Measurements from ENCODE around the gene TRIM67.
"Not testable (repeated sequence)": the region's sequence is repeated elsewhere in the genome, so short reads cannot be mapped to it uniquely, and the experiment has no call there.

TRIM67 gene

DNA sequence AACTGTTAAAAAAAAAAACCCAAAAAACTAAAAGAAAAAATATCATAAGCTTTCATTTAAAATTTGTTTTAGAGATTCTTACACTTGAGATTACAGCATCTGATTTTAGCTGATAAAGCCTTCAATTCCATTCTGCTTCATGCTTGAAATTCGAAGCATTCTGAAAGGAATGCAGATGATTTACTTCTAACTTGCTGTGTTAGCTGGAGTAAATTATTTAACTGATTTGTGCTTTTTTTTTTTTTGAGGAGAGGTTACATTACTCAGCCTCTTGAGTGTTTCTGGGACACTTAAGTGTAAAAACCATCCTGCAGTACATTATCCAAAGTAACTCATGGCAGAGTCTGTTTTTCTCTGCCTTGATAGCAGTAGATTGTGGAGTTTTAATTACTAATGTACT lies 4.5 kb upstream of the TRIM67 start:
- no peak overlapping the region for H3K9ac ChIP-seq (ENCODE audit: low read depth in 1 of 2, low read length in 2 of 2)
- peaks cover 20 to 24% of the 10 kb centered on the region in 2 donors for H3K27me3 ChIP-seq (ENCODE audit: control insufficient read depth in 2 of 2, insufficient read depth in 2 of 2, low read length in 2 of 2)
- H3K9me3 ChIP-seq (ENCODE audit: control insufficient read depth in 2 of 2, low read length in 2 of 2): peaks cover 0 to 2% of the 10 kb centered on the region in 2 donors
- no peaks in the 10 kb centered on the region for H3K36me3 ChIP-seq (ENCODE audit: control insufficient read depth in 2 of 2, insufficient read depth in 2 of 2, low read length in 2 of 2)
- no peak overlapping the region for H3K4me3 ChIP-seq (ENCODE audit: low read length in 2 of 2)
- no peak overlapping the region for H3K27ac ChIP-seq (ENCODE audit: low read depth in 2 of 2, low read length in 2 of 2)
- no peaks in the 10 kb centered on the region for H3K4me1 ChIP-seq (ENCODE audit: control insufficient read depth in 2 of 2, insufficient read depth in 2 of 2, low read length in 2 of 2)

DNA sequence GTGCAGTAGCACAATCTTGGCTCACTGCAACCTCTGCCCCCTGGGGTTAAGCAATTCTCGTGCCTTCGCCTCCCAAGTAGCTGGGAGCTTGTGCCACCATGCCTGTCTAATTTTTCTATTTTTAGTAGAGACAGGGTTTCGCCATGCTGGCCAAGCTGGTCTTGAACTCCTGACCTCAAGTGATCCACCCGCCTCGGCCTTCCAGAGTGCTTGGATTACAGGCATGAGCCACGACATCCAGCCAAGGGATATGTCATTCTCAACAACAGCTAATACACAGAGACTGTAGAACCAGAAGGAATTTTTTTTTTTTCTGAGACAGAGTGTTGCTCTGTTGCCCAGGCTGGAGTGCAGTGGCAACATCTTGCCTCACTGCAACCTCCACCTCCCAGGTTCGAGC lies 3.7 kb upstream of the TRIM67 start:
- H3K4me3 ChIP-seq (ENCODE audit: low read length in 2 of 2); H3K4me1 ChIP-seq (ENCODE audit: control insufficient read depth in 2 of 2, insufficient read depth in 2 of 2, low read length in 2 of 2); H3K9ac ChIP-seq (ENCODE audit: low read depth in 1 of 2, low read length in 2 of 2); H3K27ac ChIP-seq (ENCODE audit: low read depth in 2 of 2, low read length in 2 of 2); H3K9me3 ChIP-seq (ENCODE audit: control insufficient read depth in 2 of 2, low read length in 2 of 2); H3K36me3 ChIP-seq (ENCODE audit: control insufficient read depth in 2 of 2, insufficient read depth in 2 of 2, low read length in 2 of 2): not testable (repeated sequence)
- H3K27me3 ChIP-seq (ENCODE audit: control insufficient read depth in 2 of 2, insufficient read depth in 2 of 2, low read length in 2 of 2): peaks cover 27 to 32% of the 10 kb centered on the region in 2 donors

DNA sequence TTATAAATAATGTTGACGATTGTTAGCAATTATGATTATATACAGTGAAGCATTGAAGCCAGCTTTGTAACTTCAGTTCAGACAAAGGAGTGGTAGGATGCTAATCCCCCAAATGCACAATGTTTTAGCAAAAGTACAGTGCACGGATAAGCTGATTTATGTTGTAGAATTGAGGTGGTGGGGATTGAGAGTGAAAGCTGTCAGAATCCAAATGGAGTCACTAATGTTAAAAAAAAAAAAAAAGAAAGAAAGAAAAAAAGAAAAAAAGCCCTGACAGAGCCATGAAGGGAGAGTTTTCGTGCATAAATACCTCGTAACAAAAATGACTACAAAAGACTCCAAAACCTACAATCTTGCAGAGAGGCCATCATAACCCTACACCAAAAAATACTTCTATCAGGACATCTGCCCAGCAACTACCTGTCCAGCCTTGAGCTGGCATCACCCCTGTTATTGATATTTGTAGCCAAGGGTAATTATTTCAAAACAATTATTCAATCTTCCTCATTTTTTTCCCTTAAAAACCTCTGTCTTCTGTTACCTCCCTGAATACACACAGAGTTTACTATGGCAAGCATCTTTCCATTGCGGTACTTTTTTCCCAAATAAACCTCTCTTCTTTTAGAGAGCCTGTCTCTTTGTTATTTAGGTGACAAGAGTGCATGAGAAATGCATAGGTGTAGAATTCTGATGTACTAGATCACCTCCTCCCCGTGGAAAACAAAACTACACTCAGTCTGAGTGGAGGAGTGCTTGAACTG lies 2.5 kb upstream of the TRIM67 start:
- no peaks in the 10 kb centered on the region for H3K36me3 ChIP-seq (ENCODE audit: control insufficient read depth in 2 of 2, insufficient read depth in 2 of 2, low read length in 2 of 2)
- H3K9ac ChIP-seq (ENCODE audit: low read depth in 1 of 2, low read length in 2 of 2): no peak overlapping the region
- peaks cover 30 to 38% of the 10 kb centered on the region in 2 donors for H3K27me3 ChIP-seq (ENCODE audit: control insufficient read depth in 2 of 2, insufficient read depth in 2 of 2, low read length in 2 of 2)
- no peak overlapping the region for H3K4me3 ChIP-seq (ENCODE audit: low read length in 2 of 2)
- no peaks in the 10 kb centered on the region for H3K9me3 ChIP-seq (ENCODE audit: control insufficient read depth in 2 of 2, low read length in 2 of 2)
- H3K4me1 ChIP-seq (ENCODE audit: control insufficient read depth in 2 of 2, insufficient read depth in 2 of 2, low read length in 2 of 2): peaks cover 4 to 5% of the 10 kb centered on the region in 2 donors
- H3K27ac ChIP-seq (ENCODE audit: low read depth in 2 of 2, low read length in 2 of 2): no peak overlapping the region

DNA sequence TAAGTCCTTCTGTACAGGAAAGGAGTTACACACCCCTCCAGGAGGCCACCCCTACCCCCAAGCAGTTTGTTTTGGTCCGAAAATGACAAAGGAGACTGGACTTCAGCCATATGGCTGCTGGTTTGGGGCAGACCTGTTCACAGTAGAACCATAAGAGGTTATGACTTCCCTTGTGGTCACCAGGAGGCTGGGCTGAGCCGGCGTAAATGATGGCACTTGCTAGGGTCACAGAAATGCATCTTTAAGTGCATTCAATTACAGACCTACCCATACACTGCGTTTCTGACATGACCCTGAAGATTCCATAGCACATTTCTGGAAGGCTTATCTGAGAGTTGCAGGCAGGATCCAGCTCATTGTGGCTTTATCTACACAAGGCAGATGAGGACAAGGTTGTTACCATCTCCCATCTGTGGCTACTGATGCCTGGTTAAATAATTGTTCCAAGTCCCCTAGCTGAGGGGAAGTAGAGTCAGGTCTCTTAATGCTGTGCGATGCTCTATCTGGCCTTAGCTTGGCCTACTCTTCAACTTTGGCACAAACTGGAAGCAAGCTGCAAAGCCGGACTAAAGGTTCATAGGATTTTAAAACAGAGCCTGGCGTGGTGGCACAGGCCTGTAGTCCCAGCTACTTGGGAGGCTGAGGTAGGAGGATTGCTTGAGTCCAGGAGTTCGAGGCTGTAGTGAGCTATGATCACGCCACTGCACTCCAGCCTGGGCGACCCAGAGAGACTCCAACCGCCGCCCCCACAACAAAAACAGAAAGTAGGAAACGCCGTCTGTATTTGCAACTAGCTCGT lies 1.7 kb upstream of the TRIM67 start:
- Histone ChIP-seq H3K9me3 (ENCODE audit: control insufficient read depth in 2 of 2, low read length in 2 of 2) (no peaks in the 10 kb centered on the region), H3K27me3 (ENCODE audit: control insufficient read depth in 2 of 2, insufficient read depth in 2 of 2, low read length in 2 of 2) (peaks cover 34 to 43% of the 10 kb centered on the region in 2 donors), H3K4me1 (ENCODE audit: control insufficient read depth in 2 of 2, insufficient read depth in 2 of 2, low read length in 2 of 2) (peaks cover 4 to 5% of the 10 kb centered on the region in 2 donors), H3K27ac (ENCODE audit: low read depth in 2 of 2, low read length in 2 of 2) (no peak overlapping the region), H3K36me3 (ENCODE audit: control insufficient read depth in 2 of 2, insufficient read depth in 2 of 2, low read length in 2 of 2) (no peaks in the 10 kb centered on the region), H3K9ac (ENCODE audit: low read depth in 1 of 2, low read length in 2 of 2) (no peak overlapping the region), H3K4me3 (ENCODE audit: low read length in 2 of 2) (no peak overlapping the region)

DNA sequence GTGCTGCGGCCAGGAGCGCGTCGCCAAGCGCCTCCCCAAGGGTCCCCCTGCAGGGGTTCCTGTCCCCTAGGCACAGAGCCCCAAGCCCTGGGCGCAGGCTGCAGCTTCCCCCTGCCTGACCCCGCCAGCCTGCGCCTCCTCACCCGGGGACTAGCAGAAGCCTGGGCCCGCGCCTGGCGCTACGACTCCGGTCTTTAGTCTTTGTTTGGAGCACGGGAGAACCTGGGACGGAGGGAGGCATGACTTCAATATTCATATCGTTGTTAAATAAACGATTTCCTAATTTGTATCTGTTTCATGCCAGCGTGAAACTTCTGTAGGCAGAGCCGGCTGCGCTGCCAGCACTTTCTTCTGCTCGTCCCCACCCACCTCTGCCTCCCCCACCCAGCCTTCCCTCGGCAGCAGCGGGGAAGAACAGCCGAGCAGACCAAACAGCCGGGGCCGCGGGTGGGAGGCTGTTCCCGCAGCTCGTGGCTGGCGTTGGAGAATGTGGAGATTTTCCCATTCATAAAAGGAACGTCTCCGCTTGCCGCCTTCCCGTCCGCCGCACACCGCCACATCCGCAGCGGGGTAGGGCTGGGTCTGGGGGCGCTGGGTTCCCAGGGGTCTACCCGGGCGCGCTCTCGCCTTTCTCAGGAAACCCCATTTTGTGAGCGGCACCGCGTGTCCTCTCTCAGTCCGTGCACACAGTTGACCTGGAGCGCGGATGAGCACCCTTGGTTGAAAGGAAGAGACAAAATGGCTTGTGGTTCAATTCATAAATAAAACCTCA lies 777 bp upstream of the TRIM67 start:
- H3K4me1 ChIP-seq (ENCODE audit: control insufficient read depth in 2 of 2, insufficient read depth in 2 of 2, low read length in 2 of 2): peaks cover 4 to 5% of the 10 kb centered on the region in 2 donors
- no peak overlapping the region for H3K4me3 ChIP-seq (ENCODE audit: low read length in 2 of 2)
- peaks cover 36 to 48% of the 10 kb centered on the region in 2 donors for H3K27me3 ChIP-seq (ENCODE audit: control insufficient read depth in 2 of 2, insufficient read depth in 2 of 2, low read length in 2 of 2)

DNA sequence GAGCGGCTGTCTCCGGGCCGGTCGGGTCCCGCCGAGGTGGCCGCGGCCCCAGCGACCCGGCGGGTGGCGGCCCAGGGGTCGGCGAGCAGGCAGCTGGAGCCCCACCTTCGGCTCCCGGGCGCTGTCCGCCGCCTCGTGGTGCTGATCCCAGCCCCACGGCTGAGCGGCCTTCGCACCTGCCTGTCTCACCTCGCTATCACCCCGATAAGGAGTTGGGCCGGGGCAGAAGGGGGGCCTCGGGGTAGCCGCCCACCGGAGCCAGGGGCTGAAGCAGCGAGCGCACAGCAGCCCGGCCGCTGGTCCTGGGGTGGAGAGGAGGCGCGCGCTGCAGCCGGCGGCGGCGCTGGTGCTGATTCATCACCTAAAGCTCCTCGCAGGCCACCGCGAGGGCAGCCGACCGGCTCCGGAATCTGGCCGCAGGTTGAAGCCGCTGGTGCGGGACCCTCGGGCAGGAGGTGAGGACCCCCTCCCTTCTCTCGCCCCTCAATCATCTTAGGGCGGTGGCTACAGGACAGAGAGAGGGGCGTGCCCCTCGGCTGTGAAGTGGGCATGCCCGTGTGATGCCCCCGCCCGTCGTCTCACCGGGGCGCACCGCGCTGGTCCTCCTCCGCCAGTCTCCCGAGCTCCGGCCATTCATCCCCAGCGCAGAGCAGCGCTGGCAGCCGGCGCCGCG lies 575 bp downstream of the TRIM67 start:
- Histone ChIP-seq H3K9ac (ENCODE audit: low read depth in 1 of 2, low read length in 2 of 2) (no peak overlapping the region), H3K4me3 (ENCODE audit: low read length in 2 of 2) (peak overlapping the region in 1 of 2 donors; percentile 20), H3K27me3 (ENCODE audit: control insufficient read depth in 2 of 2, insufficient read depth in 2 of 2, low read length in 2 of 2) (peaks cover 39 to 53% of the 10 kb centered on the region in 2 donors), H3K4me1 (ENCODE audit: control insufficient read depth in 2 of 2, insufficient read depth in 2 of 2, low read length in 2 of 2) (peaks cover 4 to 5% of the 10 kb centered on the region in 2 donors), H3K36me3 (ENCODE audit: control insufficient read depth in 2 of 2, insufficient read depth in 2 of 2, low read length in 2 of 2) (no peaks in the 10 kb centered on the region), H3K27ac (ENCODE audit: low read depth in 2 of 2, low read length in 2 of 2) (no peak overlapping the region), H3K9me3 (ENCODE audit: control insufficient read depth in 2 of 2, low read length in 2 of 2) (no peaks in the 10 kb centered on the region)

More for the DNA sequence above, 777 bp upstream of the TRIM67 start:
- H3K9me3 ChIP-seq (ENCODE audit: control insufficient read depth in 2 of 2, low read length in 2 of 2): no peaks in the 10 kb centered on the region
- H3K27ac ChIP-seq (ENCODE audit: low read depth in 2 of 2, low read length in 2 of 2): no peak overlapping the region
- H3K9ac ChIP-seq (ENCODE audit: low read depth in 1 of 2, low read length in 2 of 2): no peak overlapping the region
- no peaks in the 10 kb centered on the region for H3K36me3 ChIP-seq (ENCODE audit: control insufficient read depth in 2 of 2, insufficient read depth in 2 of 2, low read length in 2 of 2)

DNA sequence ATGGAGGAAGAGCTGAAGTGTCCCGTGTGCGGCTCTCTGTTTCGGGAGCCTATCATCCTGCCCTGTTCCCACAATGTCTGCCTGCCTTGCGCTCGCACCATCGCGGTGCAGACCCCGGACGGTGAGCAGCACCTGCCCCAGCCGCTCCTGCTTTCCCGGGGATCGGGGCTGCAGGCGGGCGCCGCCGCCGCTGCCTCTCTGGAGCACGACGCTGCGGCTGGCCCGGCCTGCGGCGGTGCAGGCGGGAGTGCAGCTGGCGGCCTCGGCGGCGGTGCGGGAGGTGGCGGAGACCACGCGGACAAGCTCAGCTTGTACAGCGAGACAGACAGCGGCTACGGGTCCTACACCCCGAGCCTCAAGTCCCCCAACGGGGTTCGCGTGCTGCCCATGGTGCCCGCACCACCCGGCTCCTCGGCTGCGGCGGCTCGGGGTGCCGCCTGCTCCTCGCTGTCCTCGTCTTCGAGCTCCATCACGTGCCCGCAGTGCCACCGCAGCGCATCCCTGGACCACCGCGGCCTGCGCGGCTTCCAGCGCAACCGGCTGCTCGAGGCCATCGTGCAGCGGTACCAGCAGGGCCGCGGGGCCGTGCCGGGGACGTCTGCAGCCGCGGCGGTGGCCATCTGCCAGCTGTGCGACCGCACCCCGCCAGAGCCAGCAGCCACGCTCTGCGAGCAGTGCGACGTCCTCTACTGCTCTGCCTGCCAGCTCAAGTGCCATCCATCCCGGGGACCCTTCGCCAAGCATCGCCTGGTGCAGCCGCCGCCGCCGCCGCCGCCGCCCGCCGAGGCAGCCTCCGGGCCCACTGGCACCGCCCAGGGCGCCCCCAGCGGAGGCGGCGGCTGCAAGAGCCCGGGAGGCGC lies 1.3 kb downstream of the TRIM67 start:
- no peaks in the 10 kb centered on the region for H3K36me3 ChIP-seq (ENCODE audit: control insufficient read depth in 2 of 2, insufficient read depth in 2 of 2, low read length in 2 of 2)
- no peaks in the 10 kb centered on the region for H3K9me3 ChIP-seq (ENCODE audit: control insufficient read depth in 2 of 2, low read length in 2 of 2)
- no peak overlapping the region for H3K9ac ChIP-seq (ENCODE audit: low read depth in 1 of 2, low read length in 2 of 2)
- no peak overlapping the region for H3K4me3 ChIP-seq (ENCODE audit: low read length in 2 of 2)
- peaks cover 4 to 5% of the 10 kb centered on the region in 2 donors for H3K4me1 ChIP-seq (ENCODE audit: control insufficient read depth in 2 of 2, insufficient read depth in 2 of 2, low read length in 2 of 2)
- H3K27ac ChIP-seq (ENCODE audit: low read depth in 2 of 2, low read length in 2 of 2): no peak overlapping the region
- H3K27me3 ChIP-seq (ENCODE audit: control insufficient read depth in 2 of 2, insufficient read depth in 2 of 2, low read length in 2 of 2): peaks cover 39 to 53% of the 10 kb centered on the region in 2 donors

DNA sequence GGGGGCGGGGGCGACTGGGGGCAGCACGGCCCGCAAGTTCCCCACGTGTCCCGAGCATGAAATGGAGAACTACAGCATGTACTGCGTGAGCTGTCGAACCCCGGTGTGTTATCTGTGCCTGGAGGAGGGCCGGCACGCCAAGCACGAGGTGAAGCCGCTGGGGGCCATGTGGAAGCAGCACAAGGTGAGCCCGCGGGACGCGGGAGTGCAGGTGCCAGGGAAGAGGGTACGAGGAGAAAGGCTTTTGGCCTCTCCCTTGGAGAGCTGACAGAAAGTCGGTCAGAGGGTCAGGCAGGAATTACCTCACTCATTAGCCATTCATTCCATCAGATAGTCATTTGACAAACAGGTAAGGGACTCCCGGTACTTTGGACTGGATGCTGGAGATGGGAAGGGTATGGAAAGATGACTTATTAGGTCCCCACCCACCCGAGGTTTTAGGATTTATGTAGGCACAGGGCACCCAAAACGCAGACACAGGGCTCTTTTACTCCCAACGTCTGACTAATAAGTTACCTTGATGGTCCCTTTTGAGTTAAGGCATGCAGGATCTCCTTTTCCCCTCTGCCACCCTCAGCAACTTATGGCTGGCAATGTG lies 2.1 kb downstream of the TRIM67 start:
- H3K27ac ChIP-seq (ENCODE audit: low read depth in 2 of 2, low read length in 2 of 2): no peak overlapping the region

DNA sequence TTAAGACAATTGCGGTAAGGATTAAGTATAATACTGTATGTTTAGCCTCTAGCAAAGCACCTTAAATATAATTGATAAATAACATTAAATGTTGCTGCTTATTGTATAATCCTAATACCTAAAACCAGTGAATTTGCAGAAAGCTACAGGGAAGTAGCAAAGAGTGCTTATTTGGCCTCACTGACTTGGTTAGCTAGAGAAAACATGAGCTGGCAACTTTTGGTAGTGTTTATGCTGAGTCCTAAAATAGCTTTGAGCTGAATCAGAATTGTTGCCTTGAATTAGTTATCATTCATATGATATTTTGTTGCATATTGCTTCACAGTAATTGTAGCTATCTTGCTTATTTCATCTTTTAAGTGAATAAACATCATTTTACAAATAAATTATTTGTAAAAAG lies 3.5 kb downstream of the TRIM67 start:
- H3K27ac ChIP-seq (ENCODE audit: low read depth in 2 of 2, low read length in 2 of 2): no peak overlapping the region
- peaks cover 4 to 5% of the 10 kb centered on the region in 2 donors for H3K4me1 ChIP-seq (ENCODE audit: control insufficient read depth in 2 of 2, insufficient read depth in 2 of 2, low read length in 2 of 2)
- no peak overlapping the region for H3K9ac ChIP-seq (ENCODE audit: low read depth in 1 of 2, low read length in 2 of 2)
- no peak overlapping the region for H3K4me3 ChIP-seq (ENCODE audit: low read length in 2 of 2)
- H3K9me3 ChIP-seq (ENCODE audit: control insufficient read depth in 2 of 2, low read length in 2 of 2): no peaks in the 10 kb centered on the region
- no peaks in the 10 kb centered on the region for H3K36me3 ChIP-seq (ENCODE audit: control insufficient read depth in 2 of 2, insufficient read depth in 2 of 2, low read length in 2 of 2)
- peaks cover 29 to 40% of the 10 kb centered on the region in 2 donors for H3K27me3 ChIP-seq (ENCODE audit: control insufficient read depth in 2 of 2, insufficient read depth in 2 of 2, low read length in 2 of 2)

More for the DNA sequence above, 2.1 kb downstream of the TRIM67 start:
- Histone ChIP-seq H3K4me1 (ENCODE audit: control insufficient read depth in 2 of 2, insufficient read depth in 2 of 2, low read length in 2 of 2) (peaks cover 4 to 5% of the 10 kb centered on the region in 2 donors), H3K9ac (ENCODE audit: low read depth in 1 of 2, low read length in 2 of 2) (no peak overlapping the region), H3K9me3 (ENCODE audit: control insufficient read depth in 2 of 2, low read length in 2 of 2) (no peaks in the 10 kb centered on the region), H3K27me3 (ENCODE audit: control insufficient read depth in 2 of 2, insufficient read depth in 2 of 2, low read length in 2 of 2) (peaks cover 39 to 53% of the 10 kb centered on the region in 2 donors), H3K4me3 (ENCODE audit: low read length in 2 of 2) (no peak overlapping the region), H3K36me3 (ENCODE audit: control insufficient read depth in 2 of 2, insufficient read depth in 2 of 2, low read length in 2 of 2) (no peaks in the 10 kb centered on the region)
